Right lobe of liver (tissue), 6 donors: ENCODE data around the gene KCNN3. TPM values are rescaled to one million over a fixed set of nuclear protein-coding genes. Genes with fewer than 3 reads are reported as not detected.

Experiments
- ATAC-seq, 4 donors: fragments of 200-7000 bp; cut with Tn5 transposase; one replicate each; pipeline ENCODE4 v1.9.1; 2020; ENCODE audit warnings: mild to moderate bottlenecking in 4 of 4, moderate library complexity in 4 of 4
- DNase-seq, 3 donors: peaks; one replicate each; pipeline ENCODE4 v3.0.0-alpha.2; 2020
- H3K27ac ChIP-seq, 3 donors: fragments of 200-600 bp; one replicate each; pipeline ENCODE4 v1.8.0; 2022
- H3K27me3 ChIP-seq, 2 donors: fragments of 200-600 bp; one replicate each; pipeline ENCODE4 v1.8.0; 2022
- H3K36me3 ChIP-seq, 4 donors: fragments of 200-600 bp; sonication (generic) in 1 of 4; one replicate each; pipeline versions ENCODE4 v1.5.1 to v1.8.0; 2017 to 2022; ENCODE audit warnings: control low read depth in 1 of 4
- H3K4me1 ChIP-seq, 4 donors: fragments of 200-600 bp; sonication (generic) in 1 of 4; one replicate each; pipeline versions ENCODE4 v1.5.1 to v1.8.0; 2017 to 2022; ENCODE audit warnings: control low read depth in 1 of 4
- H3K4me3 ChIP-seq, 3 donors: fragments of 200-600 bp; one replicate each; pipeline ENCODE4 v1.8.0; 2022
- H3K9me3 ChIP-seq, 4 donors: fragments of 200-600 bp; sonication (generic) in 1 of 4; one replicate each; pipeline versions ENCODE4 v1.5.1 to v1.8.0; 2017 to 2022; ENCODE audit warnings: control low read depth in 1 of 4
- POLR2A ChIP-seq: fragments of 450-650 bp; IDR thresholded peaks from one replicate; pipeline ENCODE4 v1.6.1; 2017; ENCODE audit warnings: antibody characterized with exemption, mild to moderate bottlenecking
- WGBS: methylation state at CpG from one replicate; pipeline ENCODE4 v1.1.6; 2018; ENCODE audit warnings: low coverage, low lambda C conversion rate; ENCODE audit not compliant: insufficient coverage; ENCODE audit errors: missing lambda C conversion rate; 5-methylcytosine and 5-hydroxymethylcytosine counted together
- intact Hi-C, 2 donors: fragments of 100-400 bp; cut with DNase I; formaldehyde crosslinking; loops; one replicate each; pipeline versions ENCODE4 v1.11.2 to v1.14.1; 2022
- total RNA-seq, 6 experiments: library from RNA; depleted of rRNA in 2 of 6; stranded (reverse); fragments of >200 nt in 2 of 6; fragmentation: NEBNext Ultra II Directional in 3 of 6; extraction: Animal tissue kit (Norgen Biotek cat#: 25700) in 3 of 6; gene quantifications; one replicate each; pipeline versions ENCODE4 v1.1.0 to v1.2.4, GENCODE V29; 2016 to 2023
- TF ChIP-seq, protein P1 (sequence below), 4 donors: fragments of 200-600 bp in 3 of 4; fragments of 450-650 bp in 1 of 4; IDR thresholded peaks; one replicate each; pipeline versions ENCODE4 v1.5.1 to v1.8.0; 2016 to 2022; ENCODE audit warnings: antibody characterized with exemption in 4 of 4, mild to moderate bottlenecking in 2 of 4
- donor health status: DM: no; HTN: yes; CAD: no.
- donor health status: DM: no; HTN: no; CAD: no.
- donor health status: DM: no; HTN: no; CAD: no.
- donor health status: DM: no; HTN: yes; CAD: no.
- donor health status: DM: no; HTN: yes; CAD: no.

Gene KCNN3
- total RNA-seq, 6 experiments from 2014 or later: 0.15 to 0.64 (median 0.32) TPM

DNA sequence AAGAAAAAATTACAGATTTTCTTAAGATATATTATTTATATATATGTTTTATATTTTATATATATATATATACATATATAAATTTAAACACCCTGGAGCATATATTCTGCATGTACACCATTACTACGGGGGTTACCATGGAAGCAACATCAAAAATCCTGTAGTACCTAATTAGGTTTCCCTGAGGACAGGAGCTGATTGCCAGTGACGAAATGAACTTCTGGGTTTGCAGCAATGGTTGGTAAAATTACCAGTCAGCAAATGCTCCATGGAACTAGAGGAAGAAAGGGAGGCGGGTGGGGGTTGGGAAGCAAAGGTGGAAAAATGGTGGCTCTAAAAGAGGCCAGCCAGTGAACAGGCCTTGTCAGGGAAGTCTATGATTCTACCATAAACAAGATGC, 89.5 kb downstream of the KCNN3 start:
- WGBS: 93% methylated on average over 3 of the region's 3 CpGs
- H3K36me3 ChIP-seq: no peaks in the 10 kb centered on the region
- ATAC-seq: no peak

DNA sequence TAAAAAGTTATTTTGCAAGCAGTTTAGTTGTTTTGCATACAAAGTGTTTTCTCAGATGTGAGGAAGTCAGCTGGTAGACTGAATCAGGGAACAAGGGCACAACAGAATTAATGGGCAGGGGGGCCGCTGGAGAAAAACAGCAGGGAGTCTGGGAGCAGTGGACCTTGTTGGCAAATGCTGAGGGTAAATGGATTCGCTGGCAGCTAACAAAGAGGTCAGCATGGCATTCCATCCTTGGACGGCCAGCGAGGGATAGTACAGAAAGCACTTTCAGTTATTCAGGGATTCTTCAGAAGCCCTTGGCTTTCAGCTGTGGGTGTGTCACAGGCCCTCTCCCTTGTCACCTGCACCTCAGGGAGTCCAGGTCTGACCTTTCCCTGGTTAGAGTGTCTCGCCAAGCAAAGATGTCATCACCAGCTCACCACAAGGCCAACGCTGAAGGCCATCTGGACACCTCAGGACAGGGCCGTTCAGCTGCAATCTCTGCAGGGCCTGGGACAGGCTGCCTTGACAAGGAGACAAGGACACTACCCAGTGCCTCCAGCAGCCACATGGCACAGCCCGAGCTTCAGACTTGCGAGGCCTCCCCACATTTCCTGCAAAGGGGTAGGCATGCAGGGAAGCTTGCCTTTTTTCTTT, 90.4 kb downstream of the KCNN3 start:
- no peak for ATAC-seq
- DNase-seq: no peak
- Histone ChIP-seq H3K27ac (no peak overlapping the region), H3K4me1 (peaks cover 0 to 5% (median 0%) of the 10 kb centered on the region in 4 donors), H3K36me3 (no peaks in the 10 kb centered on the region), H3K9me3 (no peaks in the 10 kb centered on the region), H3K27me3 (no peaks in the 10 kb centered on the region), H3K4me3 (no peak overlapping the region)
- WGBS: 82% methylated on average over 4 of the region's 9 CpGs
- intact Hi-C loops: no loop called here
- TF ChIP-seq POLR2A: no peak
- TF ChIP-seq, protein P1, sequence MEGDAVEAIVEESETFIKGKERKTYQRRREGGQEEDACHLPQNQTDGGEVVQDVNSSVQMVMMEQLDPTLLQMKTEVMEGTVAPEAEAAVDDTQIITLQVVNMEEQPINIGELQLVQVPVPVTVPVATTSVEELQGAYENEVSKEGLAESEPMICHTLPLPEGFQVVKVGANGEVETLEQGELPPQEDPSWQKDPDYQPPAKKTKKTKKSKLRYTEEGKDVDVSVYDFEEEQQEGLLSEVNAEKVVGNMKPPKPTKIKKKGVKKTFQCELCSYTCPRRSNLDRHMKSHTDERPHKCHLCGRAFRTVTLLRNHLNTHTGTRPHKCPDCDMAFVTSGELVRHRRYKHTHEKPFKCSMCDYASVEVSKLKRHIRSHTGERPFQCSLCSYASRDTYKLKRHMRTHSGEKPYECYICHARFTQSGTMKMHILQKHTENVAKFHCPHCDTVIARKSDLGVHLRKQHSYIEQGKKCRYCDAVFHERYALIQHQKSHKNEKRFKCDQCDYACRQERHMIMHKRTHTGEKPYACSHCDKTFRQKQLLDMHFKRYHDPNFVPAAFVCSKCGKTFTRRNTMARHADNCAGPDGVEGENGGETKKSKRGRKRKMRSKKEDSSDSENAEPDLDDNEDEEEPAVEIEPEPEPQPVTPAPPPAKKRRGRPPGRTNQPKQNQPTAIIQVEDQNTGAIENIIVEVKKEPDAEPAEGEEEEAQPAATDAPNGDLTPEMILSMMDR (IDR thresholded peaks at IDR 0.05): no peak

More for the DNA sequence above, 89.5 kb downstream of the KCNN3 start:
- Histone ChIP-seq H3K27ac (no peak overlapping the region), H3K4me1 (peaks cover 0 to 12% (median 3%) of the 10 kb centered on the region in 4 donors), H3K9me3 (no peaks in the 10 kb centered on the region), H3K27me3 (no peaks in the 10 kb centered on the region), H3K4me3 (no peak overlapping the region)
- DNase-seq: no peak
- intact Hi-C loops: no loop called here
- TF ChIP-seq POLR2A: no peak
- TF ChIP-seq, protein P1 (IDR thresholded peaks at IDR 0.05): no peak

DNA sequence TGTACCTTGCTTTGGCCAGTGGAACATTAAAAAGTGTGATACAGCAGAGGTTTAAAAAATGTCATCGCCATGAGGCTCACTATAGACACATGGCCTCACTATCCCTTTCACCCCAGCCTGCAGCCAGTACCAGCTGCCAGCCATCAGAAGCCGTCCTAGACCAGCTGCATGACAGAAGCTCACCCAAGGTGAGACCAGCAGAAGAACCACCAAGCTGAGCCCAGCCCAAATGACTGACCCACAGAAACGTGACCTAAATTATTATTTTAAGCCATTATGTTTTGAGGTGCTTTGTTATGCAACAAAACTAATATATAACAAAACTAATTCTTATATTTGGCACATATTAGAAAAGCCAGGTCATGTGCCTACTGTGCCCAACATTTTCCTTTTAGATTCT, 91.1 kb downstream of the KCNN3 start:
- Histone ChIP-seq H3K9me3 (no peaks in the 10 kb centered on the region), H3K27ac (no peak overlapping the region), H3K4me3 (no peak overlapping the region), H3K27me3 (no peaks in the 10 kb centered on the region), H3K4me1 (no peaks in the 10 kb centered on the region), H3K36me3 (no peaks in the 10 kb centered on the region)
- ATAC-seq (no peak), DNase-seq (no peak)
- intact Hi-C loops: no loop called here
- 100% methylated on average over 1 of the region's 3 CpGs for WGBS
- no peak for TF ChIP-seq POLR2A
- TF ChIP-seq, protein P1 (IDR thresholded peaks at IDR 0.05): no peak

DNA sequence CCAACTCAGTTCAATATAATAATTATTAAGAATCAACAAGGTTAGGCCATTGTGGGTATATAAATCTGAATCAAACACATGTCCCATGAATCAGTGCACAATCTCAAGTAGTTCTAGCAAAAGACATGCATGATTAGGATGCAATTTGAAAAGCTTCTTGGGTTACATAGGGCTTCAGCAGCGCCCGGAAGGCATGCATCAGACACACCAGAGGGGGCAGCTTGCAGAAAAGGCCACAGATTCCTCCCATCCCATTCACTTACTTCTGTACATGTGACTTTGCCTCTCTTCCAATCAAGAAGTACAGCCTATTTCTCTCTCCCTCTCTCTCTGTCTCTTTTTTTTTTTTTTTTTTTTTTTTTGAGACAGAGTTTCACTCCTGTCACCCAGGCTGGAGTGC, 91.8 kb downstream of the KCNN3 start:
- TF ChIP-seq, protein P1 (IDR thresholded peaks at IDR 0.05): no peak
- TF ChIP-seq POLR2A: no peak
- ATAC-seq (no peak), DNase-seq (no peak)
- intact Hi-C loops: no loop called here
- WGBS: no CpG with 5 or more reads among the region's 2 CpGs
- no peak overlapping the region for H3K4me3 ChIP-seq
- no peak overlapping the region for H3K27ac ChIP-seq
- H3K36me3 ChIP-seq: no peaks in the 10 kb centered on the region
- no peaks in the 10 kb centered on the region for H3K27me3 ChIP-seq
- H3K4me1 ChIP-seq: no peaks in the 10 kb centered on the region
- no peaks in the 10 kb centered on the region for H3K9me3 ChIP-seq

DNA sequence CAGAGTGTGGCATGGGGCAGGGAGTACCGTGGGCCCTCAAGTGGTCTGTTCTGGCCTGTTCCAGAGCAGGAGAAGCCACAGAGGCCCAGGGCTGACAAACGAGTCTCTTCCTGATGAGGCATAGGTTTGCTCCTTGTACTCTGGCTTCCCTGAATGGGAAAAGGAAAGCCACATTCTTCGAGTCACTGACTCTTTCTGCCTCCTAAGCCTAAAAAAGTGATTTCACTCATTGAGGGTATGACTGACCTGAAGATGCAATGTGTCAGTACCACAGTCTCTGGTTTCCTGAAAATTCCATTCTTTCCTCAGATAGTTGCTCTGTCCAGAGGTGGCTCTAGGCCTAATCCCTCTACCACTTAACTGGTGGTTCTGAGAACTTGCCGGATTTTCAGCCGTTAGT, 92.3 kb downstream of the KCNN3 start:
- no peak overlapping the region for H3K27ac ChIP-seq
- TF ChIP-seq, protein P1 (IDR thresholded peaks at IDR 0.05): no peak
- no peak for TF ChIP-seq POLR2A
- no peaks in the 10 kb centered on the region for H3K4me1 ChIP-seq
- no peak overlapping the region for H3K4me3 ChIP-seq
- no peaks in the 10 kb centered on the region for H3K36me3 ChIP-seq
- ATAC-seq: no peak
- WGBS: 85% methylated on average over 4 of the region's 5 CpGs
- DNase-seq: no peak
- H3K27me3 ChIP-seq: no peaks in the 10 kb centered on the region
- no peaks in the 10 kb centered on the region for H3K9me3 ChIP-seq
- intact Hi-C loops: no loop called here
